CD4-positive, alpha-beta memory T cell (primary cell): ENCODE results near the gene MXD1. TPM values are rescaled to one million over a fixed set of nuclear protein-coding genes. Genes with fewer than 3 reads are reported as not detected.
"Not testable (repeated sequence)": the region's sequence is repeated elsewhere in the genome, so short reads cannot be mapped to it uniquely, and the experiment has no call there.

ENCODE experiments used
- CTCF ChIA-PET: fragments of 350-600 bp; sonication (Branson Sonifier 250); formaldehyde crosslinking; loops from one replicate; lab custom pipeline; 2021; ENCODE audit warnings: inconsistent platforms; ENCODE audit not compliant: partially characterized antibody; lab: Charles Lee
- POLR2A ChIA-PET: fragments of 350-600 bp; sonication (Branson Sonifier 250); formaldehyde crosslinking; loops from one replicate; lab custom pipeline; 2021; ENCODE audit not compliant: partially characterized antibody; lab: Charles Lee
- DNase-seq, 5 donors: peaks; one replicate each; pipeline versions ENCODE4 v3.0.0 to v3.0.0-alpha.2; 2020 to 2022; ENCODE audit warnings: mixed read lengths in 1 of 5
- H3K27ac ChIP-seq: one replicate; pipeline ENCODE4 v1.7.0; 2013; ENCODE audit warnings: low read depth, low read length
- H3K27me3 ChIP-seq: 2 replicates; pipeline ENCODE4 v1.7.0; 2013; ENCODE audit warnings: mild to moderate bottlenecking, low read length, moderate library complexity; ENCODE audit not compliant: insufficient read depth
- H3K36me3 ChIP-seq: 2 replicates; pipeline ENCODE4 v1.7.0; 2013; ENCODE audit warnings: mild to moderate bottlenecking, low read length, moderate library complexity; ENCODE audit not compliant: insufficient read depth
- H3K4me1 ChIP-seq: 2 replicates; pipeline ENCODE4 v1.7.0; 2013; ENCODE audit warnings: mild to moderate bottlenecking, low read length, moderate library complexity; ENCODE audit not compliant: insufficient read depth
- H3K4me3 ChIP-seq, 2 donors: one replicate each; pipeline ENCODE4 v1.7.0; 2013; ENCODE audit warnings: low read length in 2 of 2, mild to moderate bottlenecking in 1 of 2
- H3K9me3 ChIP-seq, 2 donors: one replicate each; pipeline ENCODE4 v1.7.0; 2013; ENCODE audit warnings: low read length in 2 of 2, control low read depth in 1 of 2; ENCODE audit not compliant: control insufficient read depth in 1 of 2
- H3K27ac Mint-ChIP-seq, 7 donors: one replicate each; pipeline ENCODE4 v1.8.0; 2020 to 2021; ENCODE audit warnings: mixed read lengths in 7 of 7, mild to moderate bottlenecking in 6 of 7, inconsistent platforms in 3 of 7, moderate library complexity in 3 of 7
- H3K27me3 Mint-ChIP-seq, 2 donors: one replicate each; pipeline ENCODE4 v1.8.0; 2020 to 2021; ENCODE audit warnings: mixed read lengths in 2 of 2
- H3K36me3 Mint-ChIP-seq, 2 donors: one replicate each; pipeline ENCODE4 v1.8.0; 2020 to 2021; ENCODE audit warnings: mixed read lengths in 2 of 2, inconsistent platforms in 1 of 2, mild to moderate bottlenecking in 1 of 2
- H3K4me1 Mint-ChIP-seq, 4 donors: one replicate each; pipeline ENCODE4 v1.8.0; 2020 to 2021; ENCODE audit warnings: mixed read lengths in 4 of 4, mild to moderate bottlenecking in 1 of 4
- H3K4me3 Mint-ChIP-seq, 8 donors: one replicate each; pipeline ENCODE4 v1.8.0; 2020 to 2021; ENCODE audit warnings: mixed read lengths in 8 of 8, mild to moderate bottlenecking in 7 of 8, moderate library complexity in 6 of 8, inconsistent platforms in 3 of 8
- H3K9me3 Mint-ChIP-seq, 8 donors: one replicate each; pipeline ENCODE4 v1.8.0; 2020 to 2021; ENCODE audit warnings: mixed read lengths in 8 of 8, mild to moderate bottlenecking in 5 of 8, inconsistent platforms in 3 of 8, moderate library complexity in 1 of 8
- intact Hi-C: fragments of 100-400 bp; cut with micrococcal nuclease; formaldehyde crosslinking; loops from one replicate; pipeline ENCODE4 v1.15.1; 2023
- polyA plus RNA-seq, 2 donors: library from polyadenylated mRNA; unstranded; fragments of 300-500 nt; fragmentation: Illumina TruSeq; gene quantifications; one replicate each; pipeline ENCODE4 v1.2.3, GENCODE V29; 2021
- total RNA-seq, 2 experiments: library from RNA; stranded (reverse); gene quantifications; one replicate each; pipeline ENCODE4 v1.2.3, GENCODE V29; 2021

Gene MXD1
- total and polyA plus RNA-seq, 4 experiments from 2014 or later: 4.7 to 17.2 (median 12.4) TPM

GRCh38 chr2:69893684-69894551 lies 21.0 kb upstream of the MXD1 start, which contains the start of gene SNRNP27:
TSS of gene SNRNP27 (plus strand) at chr2:69893956. CDS start at chr2:69893985, 29 bp downstream.
- peak within 1 kb of the TSS; percentile 89 for H3K27ac ChIP-seq
- DNase-seq: peak; percentile 77 to 81 (median 80)
- Mint-ChIP-seq H3K27ac (peak within 1 kb of the TSS; percentile 95 to 99 (median 98)), H3K36me3 (peaks cover 20 to 34% of the 10 kb centered on the region in 2 donors), H3K27me3 (no peaks in the 10 kb centered on the region), H3K4me1 (peaks cover 22 to 53% (median 36%) of the 10 kb centered on the region in 4 donors), H3K4me3 (peak within 1 kb of the TSS; percentile 92 to 100 (median 100)), H3K9me3 (peaks cover 0 to 4% (median 0%) of the 10 kb centered on the region in 8 donors)
- H3K36me3 ChIP-seq: peaks cover 12% of the 10 kb centered on the region
- intact Hi-C loops: loop anchor here (5.0 kb wide), 1 partner anchor 353 kb away; the partner anchor contains the start of gene TIA1
- peaks cover 28% of the 10 kb centered on the region for H3K4me1 ChIP-seq
- POLR2A ChIA-PET: interaction anchor here (0.7 to 2.7 kb wide), 17 partner anchors 9 to 457 kb away, joined by 3 to 31 read pairs (median 6); partner anchors contain the start of genes C2orf42, GMCL1, MXD1 and NFU1
- CTCF ChIA-PET: interaction anchor here (0.6 to 1.5 kb wide), 7 partner anchors 177 to 1091 kb away, joined by 3 to 6 read pairs (median 3); partner anchors contain the start of gene NFU1
- no peaks in the 10 kb centered on the region for H3K27me3 ChIP-seq
- peak within 1 kb of the TSS; percentile 94 to 98 for H3K4me3 ChIP-seq
- no peaks in the 10 kb centered on the region for H3K9me3 ChIP-seq

GRCh38 chr2:69894737-69895136 lies 20.2 kb upstream of the MXD1 start:
- not testable (repeated sequence) for DNase-seq, H3K9me3 Mint-ChIP-seq, H3K9me3 ChIP-seq, H3K27me3 Mint-ChIP-seq, H3K27me3 ChIP-seq
- ChIA-PET POLR2A (interaction anchor here (1.0 to 2.7 kb wide), 7 partner anchors 10 to 296 kb away, joined by 3 to 31 read pairs (median 8); partner anchors contain the start of genes C2orf42, MXD1 and PCBP1), CTCF (interaction anchor here (1.0 to 1.3 kb wide), 2 partner anchors 296 to 458 kb away, joined by 3 read pairs; partner anchors contain the start of genes C2orf42 and NFU1)
- peak overlapping the region; percentile 92 to 100 (median 100) for H3K4me3 Mint-ChIP-seq
- H3K36me3 Mint-ChIP-seq: peaks cover 20 to 38% of the 10 kb centered on the region in 2 donors
- H3K4me1 ChIP-seq: peaks cover 28% of the 10 kb centered on the region
- H3K27ac Mint-ChIP-seq: peak overlapping the region in 6 of 7 donors; percentile 44 to 99 (median 86)
- peak overlapping the region; percentile 89 for H3K27ac ChIP-seq
- H3K36me3 ChIP-seq: peaks cover 17% of the 10 kb centered on the region
- H3K4me1 Mint-ChIP-seq: peaks cover 22 to 54% (median 37%) of the 10 kb centered on the region in 4 donors
- intact Hi-C loops: loop anchor here (5.0 kb wide), 1 partner anchor 353 kb away; the partner anchor contains the start of gene TIA1
- peak overlapping the region in 1 of 2 donors; percentile 94 for H3K4me3 ChIP-seq

GRCh38 chr2:69902213-69902922 lies 12.5 kb upstream of the MXD1 start:
- H3K4me3 Mint-ChIP-seq: peak overlapping the region; percentile 77 to 85 (median 84)
- peak overlapping the region; percentile 15 to 44 for H3K4me3 ChIP-seq
- H3K9me3 Mint-ChIP-seq: peaks cover 0 to 2% (median 0%) of the 10 kb centered on the region in 8 donors
- no peaks in the 10 kb centered on the region for H3K27me3 ChIP-seq
- DNase-seq: peak in 4 of 5 donors; percentile 11 to 13 (median 12)
- H3K27ac Mint-ChIP-seq: peak overlapping the region; percentile 80 to 93 (median 89)
- no peaks in the 10 kb centered on the region for H3K27me3 Mint-ChIP-seq
- ChIA-PET POLR2A (interaction anchor here (1.0 to 1.5 kb wide), 3 partner anchors 12 to 400 kb away, joined by 3 to 7 read pairs (median 4); partner anchors contain the start of genes FAM136A, MXD1 and SNRPG), CTCF (interaction anchor here (1.0 to 1.5 kb wide), 3 partner anchors 8 to 177 kb away, joined by 3 to 5 read pairs (median 4); partner anchors contain the start of gene MXD1)
- intact Hi-C loops: no loop called here
- peaks cover 32 to 57% (median 46%) of the 10 kb centered on the region in 4 donors for H3K4me1 Mint-ChIP-seq
- H3K9me3 ChIP-seq: no peaks in the 10 kb centered on the region
- H3K27ac ChIP-seq: peak overlapping the region; percentile 42
- H3K36me3 Mint-ChIP-seq: peaks cover 38 to 63% of the 10 kb centered on the region in 2 donors
- peaks cover 29% of the 10 kb centered on the region for H3K4me1 ChIP-seq
- peaks cover 48% of the 10 kb centered on the region for H3K36me3 ChIP-seq

- H3K27me3 ChIP-seq: no peaks in the 10 kb centered on the region
- Mint-ChIP-seq H3K9me3 (no peaks in the 10 kb centered on the region), H3K27me3 (no peaks in the 10 kb centered on the region), H3K27ac (peak overlapping the region in 1 of 7 donors; percentile 31), H3K4me3 (no peak overlapping the region), H3K4me1 (peaks cover 9 to 25% (median 16%) of the 10 kb centered on the region in 4 donors), H3K36me3 (peaks cover 32 to 58% of the 10 kb centered on the region in 2 donors)
- no peaks in the 10 kb centered on the region for H3K9me3 ChIP-seq
- H3K4me3 ChIP-seq: no peak overlapping the region
- no peak for DNase-seq
- H3K27ac ChIP-seq: no peak overlapping the region
- intact Hi-C loops: no loop called here
- H3K4me1 ChIP-seq: peaks cover 16% of the 10 kb centered on the region
- CTCF ChIA-PET: interaction anchor here (1.2 to 1.7 kb wide), 3 partner anchors 182 to 397 kb away, joined by 3 to 5 read pairs (median 4); no protein-coding TSS in a partner anchor
- peaks cover 29% of the 10 kb centered on the region for H3K36me3 ChIP-seq
- POLR2A ChIA-PET: interaction anchor here (0.6 to 2.1 kb wide), 4 partner anchors 13 to 283 kb away, joined by 3 to 8 read pairs (median 4); partner anchors contain the start of gene SNRNP27
Measured at GRCh38 chr2:69907216-69907615, 7.7 kb upstream of the MXD1 start.

GRCh38 chr2:69911985-69912563 lies 2.8 kb upstream of the MXD1 start:
- H3K4me1 ChIP-seq: peaks cover 26% of the 10 kb centered on the region
- peak overlapping the region; percentile 28 for H3K27ac ChIP-seq
- Mint-ChIP-seq H3K9me3 (peaks cover 0 to 3% (median 0%) of the 10 kb centered on the region in 8 donors), H3K4me1 (peaks cover 7 to 32% (median 12%) of the 10 kb centered on the region in 4 donors), H3K27ac (peak overlapping the region; percentile 61 to 91 (median 83)), H3K4me3 (peak overlapping the region in 3 of 8 donors; percentile 11 to 44 (median 40)), H3K36me3 (peaks cover 16 to 42% of the 10 kb centered on the region in 2 donors), H3K27me3 (no peaks in the 10 kb centered on the region)
- CTCF ChIA-PET: interaction anchor here (0.6 to 7.3 kb wide), 34 partner anchors 12 to 429 kb away, joined by 3 to 93 read pairs (median 6); partner anchors contain the start of genes C2orf42, FAM136A, PCBP1 and PCYOX1
- H3K27me3 ChIP-seq: no peaks in the 10 kb centered on the region
- H3K4me3 ChIP-seq: no peak overlapping the region
- intact Hi-C loops: loop anchor here (1.0 to 10.0 kb wide), 3 partner anchors 390 to 740 kb away; partner anchors contain the start of gene FAM136A
- POLR2A ChIA-PET: interaction anchor here (1.0 to 10.5 kb wide), 11 partner anchors 159 to 391 kb away, joined by 3 to 207 read pairs (median 73); partner anchors contain the start of genes C2orf42, FAM136A, PCBP1 and SNRPG
- peaks cover 15% of the 10 kb centered on the region for H3K36me3 ChIP-seq
- DNase-seq: peak in 4 of 5 donors; percentile 64 to 74 (median 68)
- H3K9me3 ChIP-seq: no peaks in the 10 kb centered on the region
